Measurements from ENCODE around the gene NUP88.
"Not testable (repeated sequence)": the region's sequence is repeated elsewhere in the genome, so short reads cannot be mapped to it uniquely, and the experiment has no call there.

The NUP88 gene

GRCh38 chr17:5419356-5419958, at the start of gene NUP88:
NUP88 (minus strand) TSS chr17:5419662; CDS start chr17:5419650, 12 bp downstream.
- FAIRE-seq (peak; percentile 79), DNase-seq (ENCODE audit: low spot score) (peak; percentile 87)

- no peak for FAIRE-seq
- DNase-seq (ENCODE audit: low spot score): no peak
Observed at GRCh38 chr17:5468075-5468473, 48.6 kb upstream of the NUP88 start.

DNA sequence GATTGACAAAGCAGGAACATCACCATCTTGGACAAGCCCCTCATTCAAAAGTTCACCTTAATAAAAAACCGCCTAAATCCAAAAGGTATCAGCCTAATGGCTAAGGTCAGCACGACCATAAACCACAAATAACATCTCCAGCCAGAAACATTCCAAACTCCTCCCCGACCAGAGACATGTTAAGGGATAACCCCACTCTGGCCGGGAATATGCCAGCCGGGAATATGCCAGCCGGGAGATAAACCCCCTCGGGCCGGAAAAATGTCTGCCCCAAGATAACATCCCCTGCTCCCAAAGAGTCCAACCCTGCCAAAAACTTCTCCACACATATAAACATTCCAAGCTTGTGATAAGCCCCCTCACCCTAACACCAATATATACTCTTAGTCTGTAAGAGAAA, 48.0 kb upstream of the NUP88 start:
- no peak for FAIRE-seq
- DNase-seq (ENCODE audit: low spot score): no peak

GRCh38 chr17:5466295-5466694, 46.8 kb upstream of the NUP88 start:
- FAIRE-seq (no peak), DNase-seq (ENCODE audit: low spot score) (no peak)

DNA sequence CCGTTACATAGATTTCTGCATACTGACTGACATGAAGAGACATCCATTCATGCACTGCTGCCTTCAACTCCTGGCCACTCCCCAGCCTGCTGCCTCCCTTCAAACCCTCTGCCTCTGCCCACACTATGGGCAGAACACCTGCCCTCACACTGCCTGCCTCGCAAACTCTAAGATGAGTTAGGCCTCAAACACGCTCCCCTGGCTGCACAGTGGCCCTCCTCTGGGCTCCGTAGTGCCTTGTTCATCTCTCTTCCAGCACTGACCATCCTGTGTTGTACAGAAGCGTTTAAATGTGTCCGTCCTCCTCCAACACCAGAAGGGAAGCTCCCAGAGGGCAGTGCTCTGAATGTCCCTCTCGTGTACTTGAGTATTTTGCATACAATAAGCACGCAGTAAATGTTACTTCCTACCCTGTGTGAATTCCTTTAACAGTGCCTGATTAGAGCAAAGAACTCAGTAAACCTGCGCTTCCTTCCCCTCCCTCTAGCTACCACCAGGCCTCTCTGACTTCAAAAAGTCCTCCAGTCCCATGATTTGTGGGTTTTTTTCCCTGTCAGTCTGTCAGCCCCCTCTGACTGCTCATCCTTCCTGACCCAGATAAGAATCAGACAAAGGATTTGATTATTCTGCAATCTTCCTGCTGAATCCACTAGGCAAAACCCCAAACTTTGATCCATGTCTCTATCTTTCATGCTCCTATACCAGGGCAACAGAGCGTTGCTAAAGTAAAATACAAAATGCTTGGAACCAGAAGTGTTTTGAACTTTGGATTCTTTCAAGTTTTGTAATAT, 45.5 kb upstream of the NUP88 start:
- DNase-seq (ENCODE audit: low spot score) (no peak), FAIRE-seq (no peak)

- no peak for DNase-seq (ENCODE audit: low spot score)
- no peak for FAIRE-seq
Observed at GRCh38 chr17:5446786-5447185, 27.3 kb upstream of the NUP88 start.

- FAIRE-seq (no peak), DNase-seq (ENCODE audit: low spot score) (no peak)
Observed at GRCh38 chr17:5444209-5444608, 24.7 kb upstream of the NUP88 start.

DNA sequence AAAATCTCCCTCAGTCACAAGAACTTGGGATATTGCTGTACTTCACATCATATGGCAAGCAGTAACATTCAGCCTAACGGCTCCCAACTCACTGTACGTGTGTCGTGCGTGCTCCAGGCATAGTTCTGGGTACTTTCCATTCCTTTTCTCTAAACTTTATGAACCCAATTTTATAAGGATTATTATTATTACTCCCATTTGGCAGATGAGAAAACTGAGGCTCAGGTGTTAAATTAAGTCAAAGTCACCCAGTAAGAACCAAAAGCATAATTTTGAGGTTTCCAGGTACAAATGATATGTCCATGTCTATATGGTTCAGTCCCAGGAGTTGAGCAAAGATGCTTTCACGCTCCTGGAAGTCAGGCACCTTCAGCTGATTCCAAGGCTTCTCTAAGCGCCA, 24.3 kb upstream of the NUP88 start:
- DNase-seq (ENCODE audit: low spot score): no peak
- FAIRE-seq: no peak

DNA sequence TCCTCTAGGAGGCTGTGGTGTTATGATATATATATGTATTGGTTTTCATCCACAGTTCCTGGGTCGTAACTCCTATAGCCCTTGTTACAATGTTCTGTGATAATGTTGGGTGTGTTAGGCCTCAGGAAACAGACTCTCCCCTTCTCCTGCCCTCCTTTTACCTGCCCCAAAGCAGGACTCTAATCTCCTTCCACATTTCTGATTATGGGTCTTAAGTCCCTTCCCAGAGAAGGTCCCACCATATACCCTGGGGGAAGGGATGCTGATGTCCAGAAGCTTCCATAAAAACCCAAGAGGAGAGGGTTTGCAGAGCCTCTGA, 19.9 kb upstream of the NUP88 start:
- FAIRE-seq: no peak
- DNase-seq (ENCODE audit: low spot score): no peak

DNA sequence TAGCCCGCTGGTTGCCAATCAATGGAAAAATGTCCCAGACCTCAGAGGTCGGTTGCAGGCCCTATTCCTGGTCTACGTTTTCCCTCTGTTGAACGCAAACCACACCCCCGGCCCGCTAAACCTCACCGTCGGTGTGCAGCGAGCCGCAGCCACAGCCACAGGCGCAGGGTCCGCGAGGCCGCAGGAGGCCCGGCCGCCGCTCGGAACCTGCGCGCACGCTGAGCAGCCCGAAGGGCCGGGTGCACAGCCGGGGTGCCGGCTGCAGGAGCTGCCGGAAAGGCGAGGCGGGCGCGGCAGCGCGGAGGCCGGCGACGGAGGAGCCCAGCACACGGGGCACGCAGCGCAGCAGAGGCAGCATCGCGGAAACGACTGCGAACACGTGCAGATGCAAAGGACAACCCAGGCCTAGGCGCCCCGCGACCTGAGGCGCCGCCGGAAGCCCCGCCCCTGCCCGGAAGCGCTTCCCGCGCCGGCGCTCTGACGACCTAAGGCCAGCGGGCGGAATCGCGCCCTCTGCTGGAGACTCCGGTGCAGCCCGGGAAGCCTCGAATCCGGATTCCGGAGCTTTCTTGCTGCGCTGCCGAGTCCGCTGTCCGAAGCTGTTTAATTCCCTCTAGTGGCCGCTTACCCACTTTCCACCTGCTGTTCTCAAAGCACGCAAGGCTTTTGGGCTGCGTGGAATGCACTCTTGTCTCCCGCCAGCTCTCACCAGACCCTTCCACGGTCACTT, 19.4 kb upstream of the NUP88 start, which contains the start of gene C1QBP:
Gene C1QBP, minus strand, starts transcription at position 440 of the 730 bp plus-strand sequence. Its CDS starts 82 bp downstream, at position 358.
- DNase-seq (ENCODE audit: low spot score): peak; percentile 81
- FAIRE-seq: peak; percentile 38

DNA sequence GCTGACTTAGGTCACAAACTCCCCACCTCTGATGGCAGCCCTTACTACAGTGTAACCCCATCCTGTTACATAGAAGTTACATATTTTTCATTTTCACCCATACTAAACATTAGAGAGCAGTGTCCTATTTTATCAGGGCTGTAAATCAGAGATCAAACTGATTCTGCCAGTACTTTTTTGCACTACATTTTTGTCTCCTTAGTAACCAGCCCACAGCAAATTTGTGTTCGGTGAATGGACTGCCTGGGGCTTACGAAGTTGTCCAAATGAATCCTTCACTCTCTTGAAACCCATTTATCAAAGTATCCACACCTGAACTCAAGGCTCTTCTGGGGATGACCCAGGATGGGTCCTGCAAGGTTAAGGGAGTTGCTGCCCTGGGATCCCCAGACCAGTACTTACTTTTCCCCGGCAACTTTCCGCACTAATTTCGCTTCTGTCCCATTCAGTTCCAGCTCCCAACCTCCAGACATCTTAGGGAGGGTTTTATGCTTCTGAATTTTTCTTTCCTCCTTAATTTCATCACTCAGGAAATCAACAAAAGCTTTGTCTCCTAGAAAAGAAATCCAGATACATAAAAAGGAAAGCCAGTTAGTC, 18.4 kb upstream of the NUP88 start:
- DNase-seq (ENCODE audit: low spot score) (peak; percentile 5), FAIRE-seq (no peak)

GRCh38 chr17:5435781-5436315, 16.4 kb upstream of the NUP88 start:
- FAIRE-seq; DNase-seq (ENCODE audit: low spot score): not testable (repeated sequence)

- FAIRE-seq (no peak), DNase-seq (ENCODE audit: low spot score) (no peak)
Observed at GRCh38 chr17:5434984-5435383, 15.5 kb upstream of the NUP88 start.

GRCh38 chr17:5431949-5432556, 12.6 kb upstream of the NUP88 start:
- FAIRE-seq: no peak

DNA sequence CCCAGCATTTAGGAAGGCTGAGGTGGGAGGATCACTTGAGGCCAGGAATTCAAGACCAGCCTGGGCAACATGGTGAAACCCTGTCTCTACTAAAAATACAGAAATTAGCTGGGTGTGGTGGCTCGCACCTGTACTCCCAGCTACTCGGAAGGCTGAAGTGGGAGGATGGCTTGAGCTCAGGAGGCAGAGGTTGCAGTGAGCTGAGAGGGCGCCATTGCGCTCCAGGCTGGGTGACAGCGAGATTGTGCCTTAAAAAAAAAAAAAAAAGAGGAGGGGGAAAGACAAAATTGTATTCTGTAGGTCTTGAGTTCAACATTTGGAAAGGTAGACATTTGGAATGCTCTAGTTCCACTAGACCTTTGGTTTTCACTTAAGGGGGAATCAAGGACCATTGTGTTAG, 11.8 kb upstream of the NUP88 start:
- FAIRE-seq; DNase-seq (ENCODE audit: low spot score): not testable (repeated sequence)

More at GRCh38 chr17:5431949-5432556, 12.6 kb upstream of the NUP88 start:
- DNase-seq (ENCODE audit: low spot score): no peak

DNA sequence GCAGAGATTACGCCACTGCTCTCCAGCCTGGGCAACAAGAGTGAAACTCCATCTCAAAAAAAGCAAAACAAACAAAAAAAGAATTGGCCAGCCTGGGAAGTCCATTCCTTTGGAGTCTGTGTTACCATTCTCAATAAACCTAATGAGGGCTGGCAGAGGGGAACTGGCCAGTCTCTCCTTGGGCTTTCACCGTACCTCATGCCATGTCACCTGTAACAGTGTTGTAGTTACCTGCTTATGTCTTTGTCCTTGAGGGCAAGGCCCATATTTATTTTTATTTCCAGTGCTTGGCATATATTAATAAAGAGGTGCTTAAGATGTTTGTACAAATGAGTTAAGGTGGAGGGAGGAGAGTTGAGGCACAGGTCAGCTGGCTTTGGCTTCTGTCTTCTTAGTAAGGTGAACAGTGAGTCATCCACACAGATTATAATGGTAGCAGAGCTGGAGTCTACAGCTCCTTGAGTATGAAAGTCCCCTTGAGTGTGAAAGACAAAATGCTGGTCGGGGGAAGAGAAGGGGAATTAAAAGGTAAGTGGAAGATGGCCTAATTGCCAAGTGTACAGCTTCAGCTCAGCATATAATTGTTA, 11.0 kb upstream of the NUP88 start:
- no peak for FAIRE-seq
- DNase-seq (ENCODE audit: low spot score): no peak

DNA sequence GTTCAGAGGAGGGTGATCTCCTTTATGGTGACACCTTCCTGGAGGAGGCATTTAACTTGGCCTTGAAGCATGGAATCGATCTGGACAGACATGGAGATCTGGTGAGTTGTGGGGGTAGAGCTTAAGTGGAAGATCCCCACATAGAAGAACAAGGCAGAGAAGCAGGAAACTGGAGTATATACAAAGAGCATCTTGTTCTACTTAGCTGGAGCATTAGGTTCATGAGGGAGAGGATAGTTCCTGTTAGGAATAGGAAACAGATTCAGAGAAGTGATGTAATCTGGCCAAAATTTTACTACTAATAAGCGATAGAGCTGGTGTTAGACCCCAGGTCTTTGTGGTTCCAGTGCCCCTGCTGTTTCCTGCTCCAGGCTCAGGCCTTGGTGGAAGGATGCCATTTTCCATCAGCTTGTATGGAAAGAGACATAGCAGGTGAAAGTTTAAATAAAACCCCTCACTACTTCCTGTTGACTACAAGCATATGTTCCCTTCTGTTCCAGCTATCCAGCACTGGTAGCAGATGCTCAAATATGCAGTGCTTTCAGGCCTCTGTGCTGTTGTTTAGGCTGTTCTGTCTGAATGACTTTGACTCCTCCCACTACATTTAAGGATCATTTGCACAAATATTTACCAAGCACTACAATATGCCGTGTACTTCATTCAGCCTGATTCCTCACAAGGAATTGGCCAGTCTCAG, 9.9 kb upstream of the NUP88 start:
- FAIRE-seq (no peak), DNase-seq (ENCODE audit: low spot score) (no peak)

GRCh38 chr17:5425826-5426225, 6.4 kb upstream of the NUP88 start:
- DNase-seq (ENCODE audit: low spot score) (no peak), FAIRE-seq (no peak)

- FAIRE-seq (no peak), DNase-seq (ENCODE audit: low spot score) (no peak)
Observed at GRCh38 chr17:5424909-5425308, 5.4 kb upstream of the NUP88 start.

DNA sequence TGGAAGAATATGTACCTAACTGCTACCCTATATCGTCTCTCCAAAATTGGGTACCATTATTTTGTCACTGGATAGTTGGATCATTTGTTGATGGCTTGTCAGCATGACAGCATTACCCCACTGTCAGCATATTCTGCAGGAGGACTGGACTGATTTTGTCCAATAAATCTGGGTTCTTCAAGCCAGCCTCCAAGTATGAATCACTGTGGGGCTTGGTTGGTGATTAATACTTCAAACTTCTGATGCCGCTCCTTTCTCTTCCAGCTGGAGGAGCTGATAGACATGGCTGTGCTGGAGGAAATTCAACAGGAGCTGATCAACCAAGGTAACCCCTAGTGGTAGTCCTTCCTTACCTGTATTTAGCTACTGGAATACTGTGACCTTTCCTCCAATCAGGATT, 3.0 kb upstream of the NUP88 start:
- FAIRE-seq (peak; percentile 81), DNase-seq (ENCODE audit: low spot score) (peak; percentile 67)
